HG03342 (cell line): ENCODE results near the gene MAP4K1.
A peak's percentile ranks its signal among the peaks of the same experiment; 100 is the strongest.

Experiments
- ATAC-seq: cut with Tn5 transposase; IDR thresholded peaks from one replicate; pipeline ENCODE4 v1.9.1; 2021; ENCODE audit warnings: mild to moderate bottlenecking, moderate library complexity; ENCODE audit not compliant: unreplicated experiment

MAP4K1 gene

GRCh38 chr19:38617764-38618589, at the start of gene MAP4K1:
MAP4K1 (minus strand) TSS chr19:38617953; CDS start chr19:38617895, 58 bp downstream.
- peak; percentile 65 for ATAC-seq

- ATAC-seq, result no peak
Measured at GRCh38 chr19:38666663-38667511, 49.1 kb upstream of the MAP4K1 start.

- ATAC-seq, result no peak
Measured at GRCh38 chr19:38665950-38666662, 48.4 kb upstream of the MAP4K1 start.

GRCh38 chr19:38665219-38665931, 47.6 kb upstream of the MAP4K1 start:
- no peak for ATAC-seq

- ATAC-seq, result no peak
Measured at GRCh38 chr19:38664503-38665211, 46.9 kb upstream of the MAP4K1 start.

GRCh38 chr19:38663957-38664502, 46.3 kb upstream of the MAP4K1 start:
- no peak for ATAC-seq

GRCh38 chr19:38663156-38663651, 45.5 kb upstream of the MAP4K1 start:
- ATAC-seq, result no peak

- no peak for ATAC-seq
Measured at GRCh38 chr19:38662537-38663155, 44.9 kb upstream of the MAP4K1 start.

- ATAC-seq, result no peak
Measured at GRCh38 chr19:38661996-38662395, 44.2 kb upstream of the MAP4K1 start.

GRCh38 chr19:38661136-38661535, 43.4 kb upstream of the MAP4K1 start:
- no peak for ATAC-seq

GRCh38 chr19:38660724-38661123, 43.0 kb upstream of the MAP4K1 start:
- no peak for ATAC-seq

GRCh38 chr19:38658462-38659306, 40.9 kb upstream of the MAP4K1 start:
- no peak for ATAC-seq

GRCh38 chr19:38657633-38658222, 40.0 kb upstream of the MAP4K1 start:
- no peak for ATAC-seq

- no peak for ATAC-seq
Measured at GRCh38 chr19:38656171-38656981, 38.6 kb upstream of the MAP4K1 start.

- no peak for ATAC-seq
Measured at GRCh38 chr19:38655148-38655824, 37.5 kb upstream of the MAP4K1 start.

GRCh38 chr19:38654628-38655055, 36.9 kb upstream of the MAP4K1 start:
- no peak for ATAC-seq
